Neutrophil (primary cell): ENCODE results near the gene TRAPPC12.
"Not testable (repeated sequence)": the region's sequence is repeated elsewhere in the genome, so short reads cannot be mapped to it uniquely, and the experiment has no call there.

Experiments used
- H3K27ac ChIP-seq: fragments of 200-600 bp; sonication (generic); 2 replicates; pipeline ENCODE4 v1.5.1; 2016; ENCODE audit warnings: mild to moderate bottlenecking, moderate library complexity
- H3K27me3 ChIP-seq: fragments of 200-600 bp; sonication (generic); 2 replicates; pipeline ENCODE4 v1.6.0; 2016; ENCODE audit warnings: mild to moderate bottlenecking
- H3K36me3 ChIP-seq: fragments of 200-600 bp; sonication (generic); 2 replicates; pipeline ENCODE4 v1.5.1; 2017
- H3K4me1 ChIP-seq, 2 experiments: fragments of 200-600 bp in 1 of 2; sonication (generic) in 1 of 2; 1 replicate in 1 of 2; 2 replicates in 1 of 2; pipeline versions ENCODE4 v1.5.1 to v1.6.1; 2013 to 2016; ENCODE audit warnings: low read depth in 1 of 2, low read length in 1 of 2, mild to moderate bottlenecking in 1 of 2, moderate library complexity in 1 of 2; ENCODE audit not compliant: control insufficient read depth in 1 of 2, insufficient read depth in 1 of 2
- H3K4me3 ChIP-seq, 2 experiments: fragments of 200-600 bp in 1 of 2; sonication (generic) in 1 of 2; 1 replicate in 1 of 2; 2 replicates in 1 of 2; pipeline ENCODE4 v1.5.1; 2013 to 2016; ENCODE audit warnings: low read depth in 1 of 2, low read length in 1 of 2, mild to moderate bottlenecking in 1 of 2, moderate library complexity in 1 of 2
- H3K9me3 ChIP-seq: fragments of 200-600 bp; sonication (generic); 2 replicates; pipeline ENCODE4 v1.5.1; 2016
- TF ChIP-seq, protein P1 (sequence below): fragments of 200-600 bp; sonication (generic); IDR thresholded peaks from 2 replicates; pipeline ENCODE4 v1.5.1; 2016; ENCODE audit warnings: antibody characterized with exemption

Gene TRAPPC12

DNA sequence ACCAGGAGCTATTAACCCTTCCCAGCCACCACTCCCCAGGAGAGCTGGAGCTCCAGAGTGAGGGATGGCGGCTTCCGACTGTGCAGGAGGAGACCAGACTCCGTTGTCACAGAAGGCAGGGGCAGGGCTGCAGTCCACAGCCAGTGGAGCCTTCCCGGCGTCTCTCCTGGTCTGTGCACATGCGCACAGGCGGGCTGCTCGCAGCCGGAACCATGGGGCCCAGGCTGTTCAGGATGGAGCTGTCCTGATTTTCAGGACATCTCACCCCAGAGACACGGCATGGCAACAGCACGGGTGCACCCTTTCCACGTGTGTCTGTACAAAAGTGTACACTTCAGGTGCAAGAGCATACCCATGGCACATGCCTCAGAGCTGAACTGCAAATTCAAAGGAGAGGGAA, 30.7 kb upstream of the TRAPPC12 start:
- Histone ChIP-seq H3K36me3 (peaks cover 2% of the 10 kb centered on the region), H3K27ac (no peak overlapping the region), H3K4me1 (no peaks in the 10 kb centered on the region), H3K27me3 (no peaks in the 10 kb centered on the region), H3K4me3 (no peak overlapping the region), H3K9me3 (no peaks in the 10 kb centered on the region)
- TF ChIP-seq, protein P1, sequence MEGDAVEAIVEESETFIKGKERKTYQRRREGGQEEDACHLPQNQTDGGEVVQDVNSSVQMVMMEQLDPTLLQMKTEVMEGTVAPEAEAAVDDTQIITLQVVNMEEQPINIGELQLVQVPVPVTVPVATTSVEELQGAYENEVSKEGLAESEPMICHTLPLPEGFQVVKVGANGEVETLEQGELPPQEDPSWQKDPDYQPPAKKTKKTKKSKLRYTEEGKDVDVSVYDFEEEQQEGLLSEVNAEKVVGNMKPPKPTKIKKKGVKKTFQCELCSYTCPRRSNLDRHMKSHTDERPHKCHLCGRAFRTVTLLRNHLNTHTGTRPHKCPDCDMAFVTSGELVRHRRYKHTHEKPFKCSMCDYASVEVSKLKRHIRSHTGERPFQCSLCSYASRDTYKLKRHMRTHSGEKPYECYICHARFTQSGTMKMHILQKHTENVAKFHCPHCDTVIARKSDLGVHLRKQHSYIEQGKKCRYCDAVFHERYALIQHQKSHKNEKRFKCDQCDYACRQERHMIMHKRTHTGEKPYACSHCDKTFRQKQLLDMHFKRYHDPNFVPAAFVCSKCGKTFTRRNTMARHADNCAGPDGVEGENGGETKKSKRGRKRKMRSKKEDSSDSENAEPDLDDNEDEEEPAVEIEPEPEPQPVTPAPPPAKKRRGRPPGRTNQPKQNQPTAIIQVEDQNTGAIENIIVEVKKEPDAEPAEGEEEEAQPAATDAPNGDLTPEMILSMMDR: no peak

DNA sequence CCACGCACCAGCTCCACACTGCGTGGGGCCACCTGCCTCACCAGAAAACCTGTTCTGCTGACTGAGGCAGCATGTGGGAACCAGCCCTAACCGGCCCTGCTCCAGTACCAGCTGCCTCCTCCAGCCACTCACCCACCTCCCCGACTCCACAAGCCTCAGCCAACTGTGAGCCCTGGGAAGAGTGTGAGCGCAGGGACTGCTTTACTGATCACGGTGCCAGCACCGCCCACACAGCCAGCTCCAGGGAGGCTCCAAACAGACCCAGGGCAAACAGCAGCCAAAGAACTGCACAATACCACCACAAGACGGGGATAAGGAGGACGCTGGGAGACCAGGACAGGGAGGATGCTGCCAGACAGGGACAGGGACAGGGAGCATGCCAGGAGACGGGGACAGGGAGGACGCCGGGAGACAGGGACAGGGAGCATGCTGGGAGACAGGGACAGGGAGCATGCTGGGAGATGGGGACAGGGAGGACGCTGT, 30.2 kb upstream of the TRAPPC12 start:
- Histone ChIP-seq H3K9me3 (no peaks in the 10 kb centered on the region), H3K4me1 (no peaks in the 10 kb centered on the region), H3K27ac (no peak overlapping the region), H3K4me3 (no peak overlapping the region), H3K27me3 (no peaks in the 10 kb centered on the region), H3K36me3 (peaks cover 4% of the 10 kb centered on the region)
- TF ChIP-seq, protein P1: no peak

DNA sequence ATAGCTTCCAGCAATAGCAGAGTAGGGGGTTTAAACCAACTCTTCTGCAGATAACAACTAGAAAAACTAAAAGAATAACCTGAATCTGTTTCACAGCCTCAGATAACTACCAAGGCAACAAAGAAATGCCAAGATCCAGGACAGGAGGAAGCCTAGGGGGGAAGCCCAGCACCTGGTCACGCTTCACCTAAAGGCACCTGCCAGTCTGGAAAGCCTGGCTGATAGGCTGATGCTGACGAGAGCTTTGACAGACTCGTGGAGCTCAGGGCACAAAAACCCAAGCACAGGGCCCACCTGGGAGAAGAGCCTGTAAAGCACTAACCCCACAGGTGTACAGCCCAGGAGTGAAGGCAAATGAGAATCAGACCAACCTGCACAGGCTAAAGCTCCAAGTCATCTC, 24.5 kb upstream of the TRAPPC12 start:
- Histone ChIP-seq H3K36me3 (peaks cover 4% of the 10 kb centered on the region), H3K9me3 (no peaks in the 10 kb centered on the region), H3K27ac (no peak overlapping the region), H3K4me1 (peaks cover 17 to 19% of the 10 kb centered on the region in 2 experiments), H3K27me3 (no peaks in the 10 kb centered on the region), H3K4me3 (no peak overlapping the region)
- TF ChIP-seq, protein P1: no peak

DNA sequence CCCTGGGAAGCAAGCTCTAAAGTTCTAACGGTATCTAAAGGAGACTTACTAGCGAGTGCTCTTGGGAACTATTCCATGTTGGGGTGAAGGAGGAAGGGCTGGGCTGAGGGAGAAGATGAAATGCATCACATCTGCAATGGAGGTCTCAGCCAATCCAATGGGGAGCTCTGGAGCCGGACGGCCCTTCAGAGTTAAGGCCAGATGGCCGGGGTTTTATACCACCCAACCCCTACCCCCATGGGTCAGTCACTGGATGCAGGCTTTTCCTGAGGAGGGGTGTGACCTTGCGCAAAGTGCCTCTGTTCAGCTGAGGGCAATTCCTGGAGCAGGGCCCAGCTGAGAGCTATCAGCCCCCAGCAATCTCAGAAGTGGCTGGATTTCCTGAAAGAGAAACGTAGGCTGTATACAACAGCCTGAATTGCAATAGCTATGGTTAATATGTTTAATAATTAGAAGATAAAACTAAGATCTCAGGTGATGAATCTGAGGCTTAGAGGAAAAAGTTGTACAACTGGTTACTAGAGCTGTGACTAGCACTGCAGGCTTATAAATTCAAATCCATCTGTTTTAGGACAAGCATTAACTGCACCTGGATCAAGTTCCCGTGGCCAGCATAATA, 23.4 kb upstream of the TRAPPC12 start:
- Histone ChIP-seq H3K27me3 (no peaks in the 10 kb centered on the region), H3K4me3 (no peak overlapping the region), H3K4me1 (peaks cover 17 to 19% of the 10 kb centered on the region in 2 experiments), H3K9me3 (no peaks in the 10 kb centered on the region), H3K36me3 (peaks cover 4% of the 10 kb centered on the region), H3K27ac (peak overlapping the region; percentile 85)
- TF ChIP-seq, protein P1: no peak

GRCh38 chr2:3356799-3357198, 22.7 kb upstream of the TRAPPC12 start:
- Histone ChIP-seq H3K36me3 (peaks cover 4% of the 10 kb centered on the region), H3K27ac (peak overlapping the region; percentile 85), H3K9me3 (no peaks in the 10 kb centered on the region), H3K27me3 (no peaks in the 10 kb centered on the region), H3K4me3 (peak overlapping the region; percentile 13 to 35), H3K4me1 (peaks cover 17 to 19% of the 10 kb centered on the region in 2 experiments)
- TF ChIP-seq, protein P1: no peak

DNA sequence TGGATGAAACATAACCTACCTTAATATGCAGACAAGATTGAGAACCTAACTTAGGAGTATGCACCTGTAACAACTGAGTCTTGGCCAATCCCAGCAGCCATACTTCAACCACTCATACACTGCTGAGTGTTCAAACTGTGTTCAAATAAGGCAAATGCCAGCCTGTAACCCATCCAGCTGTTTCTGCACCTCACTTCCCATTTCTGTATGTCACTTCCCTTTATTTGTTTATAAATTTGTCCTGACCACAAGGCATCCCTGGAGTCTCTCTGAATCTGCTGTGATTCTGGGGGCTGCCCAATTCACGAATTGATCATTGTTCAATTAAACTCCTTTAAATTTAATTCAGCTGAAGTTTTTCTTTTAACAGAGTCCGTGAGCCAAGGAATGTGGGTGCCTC, 22.0 kb upstream of the TRAPPC12 start:
- H3K27me3 ChIP-seq, H3K9me3 ChIP-seq, H3K36me3 ChIP-seq: not testable (repeated sequence)
- peak overlapping the region; percentile 13 to 35 for H3K4me3 ChIP-seq
- peaks cover 17 to 19% of the 10 kb centered on the region in 2 experiments for H3K4me1 ChIP-seq
- H3K27ac ChIP-seq: peak overlapping the region; percentile 85
